ENCODE measurements around the gene CAMSAP2.

DNA sequence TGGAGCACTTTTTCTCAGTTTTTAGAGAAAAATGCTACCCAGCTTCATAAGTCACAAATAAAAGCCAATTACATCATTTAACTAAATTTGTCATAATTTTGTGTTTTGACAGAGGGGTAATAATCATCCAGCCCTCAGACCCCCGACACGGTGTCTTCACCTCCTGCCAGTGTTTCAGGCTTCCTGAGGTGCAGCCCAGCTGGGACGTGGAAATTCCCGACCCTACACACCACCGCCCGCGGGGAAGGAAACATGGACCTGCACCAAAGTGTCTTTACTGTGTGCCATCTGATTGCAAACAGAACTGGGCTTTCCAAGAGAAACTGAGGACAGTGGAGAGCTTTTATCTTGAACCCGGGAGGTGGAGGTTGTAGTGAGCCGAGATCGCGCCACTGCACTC is 148.3 kb downstream of the CAMSAP2 start:
- TF ChIP-seq, protein P1, sequence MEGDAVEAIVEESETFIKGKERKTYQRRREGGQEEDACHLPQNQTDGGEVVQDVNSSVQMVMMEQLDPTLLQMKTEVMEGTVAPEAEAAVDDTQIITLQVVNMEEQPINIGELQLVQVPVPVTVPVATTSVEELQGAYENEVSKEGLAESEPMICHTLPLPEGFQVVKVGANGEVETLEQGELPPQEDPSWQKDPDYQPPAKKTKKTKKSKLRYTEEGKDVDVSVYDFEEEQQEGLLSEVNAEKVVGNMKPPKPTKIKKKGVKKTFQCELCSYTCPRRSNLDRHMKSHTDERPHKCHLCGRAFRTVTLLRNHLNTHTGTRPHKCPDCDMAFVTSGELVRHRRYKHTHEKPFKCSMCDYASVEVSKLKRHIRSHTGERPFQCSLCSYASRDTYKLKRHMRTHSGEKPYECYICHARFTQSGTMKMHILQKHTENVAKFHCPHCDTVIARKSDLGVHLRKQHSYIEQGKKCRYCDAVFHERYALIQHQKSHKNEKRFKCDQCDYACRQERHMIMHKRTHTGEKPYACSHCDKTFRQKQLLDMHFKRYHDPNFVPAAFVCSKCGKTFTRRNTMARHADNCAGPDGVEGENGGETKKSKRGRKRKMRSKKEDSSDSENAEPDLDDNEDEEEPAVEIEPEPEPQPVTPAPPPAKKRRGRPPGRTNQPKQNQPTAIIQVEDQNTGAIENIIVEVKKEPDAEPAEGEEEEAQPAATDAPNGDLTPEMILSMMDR (conservative IDR thresholded peaks at IDR 0.05), result no peak
- no peak for TF ChIP-seq EZH2 (IDR thresholded peaks at IDR 0.05; ENCODE audit: low read depth)
